ENCODE results near the gene OTOS.

Gene OTOS

DNA sequence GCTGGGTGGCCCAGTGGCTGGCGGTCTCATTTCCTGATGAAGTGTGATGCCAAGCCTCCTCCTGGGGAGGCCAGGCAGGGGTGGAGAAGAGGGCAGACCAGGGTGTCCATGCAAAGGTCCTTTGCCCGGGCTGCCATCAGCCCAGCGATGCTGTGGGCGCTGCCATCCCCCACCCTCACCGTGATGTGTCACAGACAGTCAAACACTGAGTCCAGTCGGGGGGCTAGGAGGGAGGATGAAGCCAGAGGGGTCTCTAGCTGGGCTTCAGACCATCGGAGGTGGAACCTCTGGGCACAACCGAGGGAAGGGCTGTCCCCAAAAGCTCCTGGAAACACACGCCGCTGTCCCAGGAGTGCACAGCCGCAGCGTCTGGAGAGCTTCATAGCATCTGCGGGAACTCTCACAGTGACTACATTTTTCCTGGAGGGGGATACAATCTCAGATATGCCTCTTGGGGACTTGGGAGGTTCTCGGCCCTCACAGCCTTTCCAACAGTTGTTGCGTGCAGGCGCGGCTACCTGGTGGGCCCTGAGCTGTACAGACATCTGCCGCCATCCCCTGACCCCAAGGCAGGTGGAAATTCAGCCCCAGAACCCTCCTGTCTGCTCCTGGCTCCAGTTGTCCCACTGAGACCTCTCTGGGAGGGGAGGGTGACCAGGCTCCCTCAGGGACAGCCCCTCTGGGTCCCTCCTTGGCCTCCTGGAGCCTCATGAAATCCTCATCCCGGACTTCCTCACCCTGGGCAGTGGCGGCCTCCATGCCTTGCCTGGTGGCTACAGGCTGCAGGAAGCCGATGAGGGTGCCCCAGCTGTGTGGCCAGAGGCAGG is 26.5 kb upstream of the OTOS start:
- no peak for DNase-seq

DNA sequence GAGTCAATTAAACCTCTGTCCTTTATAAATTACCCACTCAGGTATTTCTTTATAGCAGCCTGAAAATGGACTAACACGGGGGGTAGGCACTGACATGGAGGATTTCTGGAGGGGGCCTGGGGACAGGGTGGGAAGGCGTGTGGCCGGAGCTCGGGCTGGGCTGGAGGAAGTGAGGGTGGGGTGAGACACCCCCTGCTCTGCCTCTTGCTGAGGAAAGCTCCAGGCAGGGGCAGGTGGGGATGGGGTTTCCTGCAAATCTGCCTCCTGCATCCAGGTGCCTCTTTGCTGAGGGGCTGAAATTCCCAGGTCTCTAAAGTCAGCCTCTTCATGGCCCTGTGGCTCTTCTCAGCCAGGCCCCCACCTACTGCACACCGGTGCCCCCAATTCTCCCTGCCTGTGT is 25.7 kb upstream of the OTOS start:
- DNase-seq, result no peak

DNA sequence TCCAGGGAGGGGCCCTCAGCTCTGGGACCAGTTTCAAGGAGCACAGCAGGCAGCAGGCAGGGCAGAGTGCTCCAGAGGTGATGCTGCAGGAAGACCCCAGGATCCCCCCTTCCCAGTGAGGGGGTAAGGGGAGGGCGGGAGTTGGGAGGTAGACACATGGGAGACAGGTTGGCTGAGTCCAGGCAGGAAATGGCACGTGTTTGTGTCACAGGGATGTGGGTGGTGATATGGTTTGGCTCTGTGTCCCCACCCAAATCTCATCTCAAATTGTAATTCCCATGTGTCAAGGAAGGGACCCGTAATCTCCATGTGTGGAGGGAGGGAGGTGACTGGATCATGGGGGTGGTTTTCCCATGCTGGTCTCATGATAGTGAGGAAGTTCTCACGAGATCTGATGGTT is 25.2 kb upstream of the OTOS start:
- no peak for DNase-seq

DNA sequence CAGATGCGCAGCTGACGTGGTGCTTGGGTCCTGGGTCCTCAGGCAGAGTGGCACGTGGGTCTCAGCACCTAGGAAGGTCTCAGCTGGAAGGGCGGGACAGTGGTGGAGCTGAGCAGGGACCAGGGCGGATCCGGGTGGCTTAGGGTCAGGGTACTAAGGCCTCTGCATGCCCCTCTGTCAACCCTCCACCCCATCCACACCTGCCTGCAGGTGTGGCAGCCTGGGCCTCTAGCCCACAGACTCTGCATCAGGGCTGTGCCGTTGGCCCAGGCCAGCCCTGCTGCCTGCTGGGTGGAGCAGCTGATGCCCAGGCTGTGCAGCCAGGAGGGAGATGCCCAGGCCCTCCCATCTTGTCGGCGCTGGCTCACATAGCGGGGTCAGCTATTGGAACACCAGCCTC is 24.6 kb upstream of the OTOS start:
- no peak for DNase-seq

DNA sequence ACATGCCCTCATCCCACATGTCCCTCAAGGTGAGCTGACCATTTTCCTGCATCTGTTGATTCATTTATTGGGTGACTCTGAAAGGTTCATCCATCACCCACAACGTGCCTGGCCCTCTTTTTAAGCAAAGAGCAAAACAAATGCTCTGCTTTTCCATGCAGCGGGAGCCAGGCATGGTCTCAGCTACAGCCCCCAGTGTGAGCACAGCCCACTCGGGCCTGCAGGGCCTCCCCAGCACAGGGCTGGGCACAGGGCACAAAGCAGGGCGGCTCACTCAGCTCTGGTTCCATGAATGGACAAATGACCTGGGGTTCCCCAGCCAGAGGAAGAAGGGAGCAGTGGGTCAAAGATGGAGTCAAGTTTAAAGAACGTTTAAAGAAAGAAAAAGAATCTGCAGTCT is 24.1 kb upstream of the OTOS start:
- no peak for DNase-seq

DNA sequence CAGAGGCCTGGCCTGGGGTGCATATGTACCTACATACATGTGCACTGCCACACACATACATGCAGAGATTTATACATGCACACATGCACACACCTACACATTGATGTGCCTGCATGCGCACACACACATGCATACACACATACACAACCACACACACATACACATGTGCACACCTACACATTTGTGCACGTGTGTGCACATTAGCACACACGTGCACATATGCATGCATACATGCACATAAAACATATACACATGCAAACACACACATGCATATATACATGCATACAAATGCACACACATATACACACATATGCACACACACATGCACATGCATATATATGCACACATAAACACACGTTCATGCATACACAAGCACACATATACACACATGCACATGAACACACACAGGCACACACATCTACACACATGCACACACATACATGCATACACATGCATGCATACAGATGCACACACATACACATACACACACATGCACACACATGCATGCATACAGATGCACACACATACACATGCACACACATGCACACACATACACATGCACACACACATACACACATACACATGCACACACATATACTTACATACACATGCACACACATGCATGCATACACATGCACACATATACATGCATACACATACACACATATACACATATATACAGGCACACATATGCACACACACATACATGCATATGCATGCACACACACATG is 23.6 kb upstream of the OTOS start:
- DNase-seq, result no peak

DNA sequence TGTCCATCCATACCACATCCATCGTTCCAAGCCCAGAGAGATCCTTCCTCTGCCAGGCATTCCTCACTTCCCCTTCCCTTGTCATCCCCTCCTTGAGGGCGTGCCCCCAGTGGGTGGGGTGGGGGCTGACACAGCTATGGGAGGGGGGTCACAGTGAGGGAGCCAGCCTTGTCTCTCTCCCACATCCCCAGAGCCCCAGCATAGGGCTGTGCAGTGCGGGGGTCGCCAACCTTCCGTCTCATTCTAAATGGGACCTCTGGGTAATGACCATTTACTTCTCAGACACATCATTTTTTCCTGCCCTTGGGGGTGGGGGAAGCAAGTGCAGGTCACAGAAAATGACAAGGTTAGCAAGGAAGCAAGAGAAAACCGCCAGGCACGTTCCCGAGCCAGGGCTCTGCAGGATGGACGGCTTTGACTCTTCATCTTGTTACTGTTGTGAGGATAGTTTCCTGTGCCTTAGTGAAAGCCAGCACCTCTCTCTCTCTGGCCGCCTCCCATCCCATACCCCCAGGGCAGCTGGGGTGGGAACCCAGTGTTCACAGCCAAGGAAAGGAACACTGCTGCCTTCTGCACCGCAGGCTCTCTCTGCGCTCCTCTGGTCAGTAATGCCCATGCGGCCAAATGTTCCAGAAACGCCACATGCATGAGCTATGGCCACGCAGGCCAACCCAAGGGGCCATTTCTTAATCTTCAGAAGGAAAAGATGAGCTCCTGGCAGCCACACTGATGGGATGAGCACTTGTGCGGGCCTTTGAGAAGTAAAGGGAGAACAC is 22.7 kb upstream of the OTOS start:
- DNase-seq, result no peak

DNA sequence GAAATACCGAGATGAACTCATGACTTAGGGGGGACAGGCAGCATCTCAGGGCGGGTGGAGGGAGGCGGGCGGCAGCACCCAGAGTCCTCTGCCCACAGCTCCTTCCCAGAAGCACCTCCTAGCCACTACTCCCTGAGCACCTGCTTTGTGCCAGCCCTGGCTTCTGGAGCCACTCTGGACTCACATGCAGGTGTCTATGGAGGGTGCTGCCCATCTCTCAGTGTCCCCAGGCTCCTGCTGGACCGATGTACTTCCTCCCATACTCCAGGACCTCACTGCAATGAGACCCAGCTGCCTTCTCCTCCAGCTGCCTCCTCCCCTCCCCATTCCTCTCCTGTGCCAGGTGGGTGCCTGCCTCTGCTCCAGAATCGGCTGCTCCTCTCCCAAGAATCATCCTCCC is 22.1 kb upstream of the OTOS start:
- DNase-seq, result no peak

DNA sequence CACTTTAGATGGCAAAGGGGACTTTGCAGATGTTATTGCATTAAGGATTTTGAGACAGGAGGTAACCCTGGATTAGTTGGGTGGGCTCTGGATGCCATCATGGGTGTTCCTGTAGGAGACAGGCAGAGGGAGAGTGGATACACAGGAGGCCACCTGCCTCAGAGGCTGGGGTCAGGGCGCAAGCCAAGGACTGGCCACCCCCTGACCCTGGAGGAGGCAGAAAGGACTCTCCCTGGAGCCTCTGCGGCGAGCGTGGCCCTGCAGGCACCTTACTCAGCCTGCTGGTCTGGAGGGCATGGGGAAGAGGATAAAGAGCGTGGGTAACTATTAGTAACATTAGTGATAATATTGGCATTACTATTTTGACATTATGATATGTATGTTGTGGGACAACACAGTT is 21.6 kb upstream of the OTOS start:
- no peak for DNase-seq

DNA sequence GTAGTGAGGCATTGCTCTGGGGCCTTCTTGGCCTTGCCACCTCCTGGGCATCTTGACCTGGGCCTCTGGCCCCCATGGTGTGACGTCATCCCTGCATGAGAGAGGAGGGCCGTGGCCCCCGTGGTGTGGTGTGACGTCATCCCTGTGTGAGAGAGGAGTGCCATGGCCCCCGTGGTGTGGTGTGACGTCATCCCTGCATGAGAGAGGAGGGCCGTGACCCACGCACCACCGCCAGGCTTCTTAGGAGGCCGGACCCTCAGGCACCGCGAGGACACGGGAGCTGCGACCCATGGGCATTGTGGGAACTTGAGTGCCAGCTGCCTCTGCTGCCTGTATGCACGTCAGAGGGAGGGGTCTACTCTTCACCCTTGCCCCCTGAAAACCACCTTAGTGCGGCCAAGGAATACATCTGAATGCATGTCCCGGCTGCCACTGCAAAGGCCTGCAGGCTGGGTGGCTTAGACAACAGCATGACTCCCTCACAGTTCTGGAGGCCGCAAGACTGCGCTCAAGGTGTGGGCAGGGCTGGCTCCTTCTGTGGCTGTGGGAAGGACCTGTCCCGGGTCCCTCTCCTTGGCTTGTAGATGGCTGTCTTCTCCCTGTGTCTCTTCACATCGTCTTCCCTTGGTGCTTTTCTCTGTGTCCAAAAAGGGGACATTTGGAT is 20.8 kb upstream of the OTOS start:
- DNase-seq, result no peak

DNA sequence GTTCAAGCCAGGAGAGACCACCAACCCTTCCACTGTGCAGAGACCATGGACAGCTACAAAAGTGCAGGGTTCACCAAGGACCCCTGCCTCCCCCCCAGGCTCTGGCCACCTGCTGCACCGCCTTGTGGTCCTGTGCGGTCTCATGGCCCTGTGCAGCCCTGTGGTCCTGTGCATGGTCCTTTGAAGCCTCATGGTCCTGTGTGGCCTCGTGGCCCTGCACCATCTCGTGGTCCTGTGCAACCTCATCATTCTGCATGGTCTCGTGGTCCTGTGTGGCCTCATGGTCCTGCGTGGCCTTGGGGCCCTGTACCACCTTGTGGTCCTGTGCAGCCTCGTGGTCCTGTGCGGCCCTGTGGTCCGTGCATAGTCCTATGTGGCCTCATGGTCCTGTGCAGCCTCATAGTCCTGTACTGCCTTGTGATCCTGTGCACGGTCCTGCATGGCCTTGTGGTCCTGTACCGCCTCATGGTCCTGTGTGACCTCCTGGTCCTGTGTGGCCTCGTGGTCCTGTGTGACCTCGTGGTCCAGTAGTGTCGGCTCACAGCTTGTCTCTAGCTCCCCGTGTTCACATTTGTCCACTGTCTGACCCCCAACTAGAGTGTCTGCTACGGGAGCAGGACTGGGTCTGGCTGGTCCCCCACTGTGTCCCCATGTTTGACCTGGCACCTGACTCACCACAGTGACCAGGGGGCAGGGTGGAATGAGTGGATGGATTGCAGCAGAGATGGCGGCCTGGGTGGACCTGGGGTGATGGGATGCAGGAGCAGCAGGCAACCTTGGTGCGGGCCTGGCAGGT is 20.0 kb upstream of the OTOS start:
- no peak for DNase-seq

DNA sequence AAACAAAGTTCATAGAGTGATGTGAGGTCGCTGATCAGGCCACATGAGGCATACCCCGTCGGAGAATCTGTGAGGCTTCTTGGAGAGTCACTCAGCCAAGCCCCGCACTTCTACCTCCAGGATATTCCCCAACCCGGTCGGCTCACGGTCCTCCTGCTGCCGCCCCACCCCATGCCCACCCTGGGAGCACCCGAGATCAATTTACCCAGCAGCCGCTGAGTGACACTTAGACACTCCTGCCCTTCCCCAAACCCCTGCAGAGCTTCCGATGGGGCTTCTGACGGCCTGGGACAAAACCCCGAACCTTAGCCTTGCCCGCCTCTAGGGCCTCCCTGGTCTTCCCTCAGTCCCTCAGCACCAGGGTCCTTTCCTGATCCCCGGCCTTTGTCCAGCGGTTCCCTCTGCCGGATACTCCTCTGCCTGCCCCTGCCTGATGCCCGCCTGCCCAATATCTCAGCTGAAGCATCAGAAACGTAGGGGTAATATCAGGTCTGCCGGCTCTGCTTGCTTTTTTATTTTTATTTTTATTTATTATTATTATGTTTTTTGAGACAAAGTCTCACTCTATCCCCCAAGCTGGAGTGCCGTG is 18.9 kb upstream of the OTOS start:
- no peak for DNase-seq

DNA sequence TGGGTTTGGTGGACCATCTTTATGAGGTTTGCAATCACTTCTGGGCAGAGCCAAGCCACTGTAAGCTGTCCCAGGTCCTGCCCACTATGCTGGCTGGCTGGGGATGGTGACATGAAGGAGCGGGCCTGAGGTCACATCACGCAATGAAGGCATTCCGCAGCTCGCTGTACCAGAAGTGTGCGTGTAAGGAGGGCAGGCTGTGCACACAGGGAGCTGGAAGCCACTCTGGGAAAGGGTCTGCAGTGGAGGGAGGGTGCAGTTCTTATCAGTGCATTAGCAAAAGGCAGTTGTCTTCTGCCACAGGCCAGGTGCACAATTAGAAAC is 16.7 kb upstream of the OTOS start:
- DNase-seq, result no peak

DNA sequence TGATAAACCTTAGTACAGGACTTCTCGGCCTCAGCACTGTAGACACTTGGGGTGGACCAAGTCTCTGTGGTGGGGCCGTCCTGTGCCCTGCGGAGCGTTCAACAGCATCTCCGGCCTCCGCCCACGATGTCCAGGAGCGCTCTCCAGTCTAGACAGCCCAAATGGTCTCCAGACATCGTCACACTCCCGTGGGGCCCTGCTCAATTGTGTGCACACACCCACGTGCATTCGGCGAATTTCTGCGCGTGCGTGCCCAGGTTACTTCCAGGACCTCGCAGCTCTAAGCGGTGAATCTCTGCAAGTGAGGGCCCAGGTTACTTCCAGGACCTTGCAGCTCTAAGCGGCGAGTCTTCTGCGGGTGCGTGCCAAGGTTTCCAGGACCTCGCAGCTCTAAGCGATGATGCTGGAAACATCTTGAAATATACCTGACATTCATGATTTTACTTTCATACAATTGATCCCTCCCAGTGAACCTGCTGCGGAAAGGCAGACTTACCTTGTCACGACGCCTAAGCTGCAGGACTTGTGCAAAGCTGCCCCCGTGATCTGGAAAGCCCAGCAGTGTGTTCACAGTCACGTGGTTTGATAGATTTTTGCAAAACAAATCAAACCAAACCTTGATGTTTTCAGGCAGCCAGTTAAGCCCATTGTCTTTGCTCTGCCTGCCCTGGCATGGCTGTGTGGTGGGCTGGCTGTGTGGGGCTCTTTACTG is 16.1 kb upstream of the OTOS start:
- no peak for DNase-seq

DNA sequence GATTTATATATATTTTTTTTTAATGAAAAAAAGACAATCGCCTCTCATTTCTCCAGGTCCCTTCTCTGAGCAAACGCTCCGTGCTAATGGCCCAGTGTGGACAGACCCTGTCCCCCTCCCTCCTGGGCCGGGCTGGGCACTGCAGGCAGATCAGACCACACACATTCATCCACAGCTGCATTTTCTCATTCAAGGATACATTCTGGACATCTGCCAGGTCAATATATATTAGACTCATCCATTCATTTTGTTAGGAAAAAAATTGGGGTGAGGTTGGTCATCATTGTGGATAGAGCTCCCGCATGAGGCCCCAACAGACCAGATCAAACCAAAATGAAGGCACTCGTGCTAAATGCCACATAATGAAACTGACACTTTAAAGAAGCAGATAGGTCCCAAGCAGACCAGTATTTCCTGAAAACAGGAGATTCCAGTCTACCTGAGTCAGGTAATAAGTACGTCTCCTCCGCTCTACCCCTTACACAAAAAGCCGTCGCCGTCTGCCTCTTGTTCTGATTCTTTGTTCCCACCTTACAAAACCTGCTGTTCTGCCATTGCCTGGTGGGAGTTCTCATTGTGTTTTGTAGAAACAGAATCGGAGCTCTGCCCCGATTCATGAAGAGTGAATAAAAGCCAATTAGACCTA is 15.4 kb upstream of the OTOS start:
- DNase-seq, result no peak

DNA sequence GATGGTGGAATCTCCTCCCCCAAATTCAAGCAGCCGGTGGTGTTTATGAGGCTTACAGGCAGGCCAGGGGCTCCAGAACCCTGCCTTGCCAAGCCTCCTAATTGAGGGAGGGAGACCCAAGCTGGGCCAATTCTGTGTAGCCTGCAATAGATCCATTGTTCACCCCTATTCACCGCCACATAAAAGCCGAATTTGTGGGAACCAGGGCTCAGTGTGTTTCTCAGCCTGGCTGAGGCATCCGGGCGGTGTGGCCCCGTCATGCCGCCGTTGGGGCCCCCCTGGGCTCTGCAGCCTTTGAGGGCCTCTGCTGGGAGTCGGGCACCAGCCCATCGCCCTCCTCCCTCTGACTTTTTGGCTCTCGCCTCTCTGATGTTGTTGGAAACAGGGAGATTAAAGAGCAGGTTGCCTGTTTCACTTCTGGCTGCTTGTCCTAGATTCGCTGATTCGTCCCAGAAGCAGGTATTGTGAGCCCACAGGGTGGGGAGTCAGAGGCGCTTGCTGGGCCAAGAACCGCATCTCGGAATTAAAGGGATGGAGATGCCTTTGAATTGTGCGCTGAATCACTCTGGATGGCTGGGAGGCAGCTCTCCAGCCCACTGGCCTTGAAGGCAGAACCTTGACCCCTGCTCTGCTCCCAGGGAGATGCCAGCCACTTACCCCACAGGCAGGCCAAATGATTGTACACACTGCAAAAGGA is 14.7 kb upstream of the OTOS start:
- no peak for DNase-seq

DNA sequence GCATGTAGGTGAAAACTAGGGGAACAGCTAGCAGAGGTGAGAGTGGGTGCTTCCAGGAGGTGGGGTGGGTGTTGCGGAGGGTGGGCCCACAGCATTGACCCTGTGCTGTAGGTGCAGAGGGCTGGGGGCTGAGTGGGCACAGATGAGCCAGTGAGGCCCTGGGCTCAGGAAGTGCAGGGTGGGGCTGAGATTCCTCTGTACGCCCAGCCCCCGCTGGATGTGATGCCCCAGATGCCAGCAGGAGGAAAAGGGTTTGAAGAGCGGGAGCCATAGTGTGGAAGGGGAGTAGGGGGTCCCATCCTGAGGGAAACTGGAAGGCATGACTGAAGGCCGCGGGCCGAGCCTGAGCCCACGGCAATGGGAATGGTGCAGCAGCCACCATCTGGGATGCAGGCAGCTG is 14.1 kb upstream of the OTOS start:
- no peak for DNase-seq

DNA sequence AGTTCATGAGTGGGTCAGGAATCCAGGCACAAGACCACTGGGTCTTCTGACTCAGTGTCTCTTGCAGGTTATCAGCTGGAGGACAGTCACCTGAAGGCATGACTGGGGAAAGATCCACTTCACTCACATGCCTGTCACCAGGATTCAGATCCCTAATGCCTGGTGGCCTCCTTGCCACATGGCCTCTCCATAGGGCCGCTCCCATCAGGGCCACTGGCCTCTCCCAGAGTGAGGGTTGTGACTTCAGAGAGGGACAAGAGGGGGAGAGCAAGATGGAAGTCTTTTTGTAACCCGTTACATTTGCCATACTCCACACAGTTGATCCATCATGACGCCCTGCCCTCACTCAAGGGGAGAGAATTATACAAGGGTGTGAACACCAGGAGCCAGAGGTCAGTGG is 13.0 kb upstream of the OTOS start:
- no peak for DNase-seq

DNA sequence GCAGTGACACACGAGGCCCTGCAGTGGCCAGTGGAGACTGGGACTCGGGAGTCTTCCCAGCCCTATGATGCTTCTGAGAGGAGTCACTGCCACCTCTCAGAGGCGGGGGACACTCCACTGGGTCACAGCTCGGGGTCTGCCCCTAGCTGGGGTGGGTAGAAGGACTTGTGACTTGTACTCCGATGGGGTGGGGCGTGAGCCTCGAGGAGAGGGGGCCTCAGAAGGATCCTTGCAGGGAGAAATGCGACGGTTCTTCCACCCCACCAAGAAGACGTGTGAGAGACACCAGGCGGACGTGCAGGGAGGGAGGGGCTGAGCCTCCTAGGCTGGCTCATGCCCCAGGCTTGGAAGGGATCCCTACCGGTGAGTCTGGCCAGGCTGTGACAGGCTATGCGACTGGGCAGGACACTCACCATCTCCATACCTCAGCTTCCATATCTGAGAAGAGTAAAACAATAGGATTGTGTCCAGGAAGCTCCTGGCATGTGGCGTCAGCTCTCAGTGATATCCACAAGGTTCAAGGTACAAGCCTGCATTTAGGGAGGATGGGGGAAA is 11.1 kb upstream of the OTOS start:
- no peak for DNase-seq
